Choroid plexus epithelial cell (primary cell): Measurements from ENCODE around the gene ARPIN.
"Not testable (repeated sequence)": the region's sequence is repeated elsewhere in the genome, so short reads cannot be mapped to it uniquely, and the experiment has no call there.

Source experiments
- DNase-seq: peaks from one replicate; pipeline ENCODE4 v3.0.0-alpha.2; 2010; ENCODE audit warnings: low read depth
- H3K4me3 ChIP-seq: 2 replicates; pipeline ENCODE4 v1.5.1; 2011; ENCODE audit warnings: low read depth, mild to moderate bottlenecking, control low read depth, low read length, moderate library complexity
- TF ChIP-seq, protein P1 (sequence below): conservative IDR thresholded peaks from 2 replicates; pipeline ENCODE4 v1.5.1; 2011; ENCODE audit warnings: low read depth, mild to moderate bottlenecking, control low read depth, inconsistent platforms, low read length, moderate library complexity

ARPIN gene

DNA sequence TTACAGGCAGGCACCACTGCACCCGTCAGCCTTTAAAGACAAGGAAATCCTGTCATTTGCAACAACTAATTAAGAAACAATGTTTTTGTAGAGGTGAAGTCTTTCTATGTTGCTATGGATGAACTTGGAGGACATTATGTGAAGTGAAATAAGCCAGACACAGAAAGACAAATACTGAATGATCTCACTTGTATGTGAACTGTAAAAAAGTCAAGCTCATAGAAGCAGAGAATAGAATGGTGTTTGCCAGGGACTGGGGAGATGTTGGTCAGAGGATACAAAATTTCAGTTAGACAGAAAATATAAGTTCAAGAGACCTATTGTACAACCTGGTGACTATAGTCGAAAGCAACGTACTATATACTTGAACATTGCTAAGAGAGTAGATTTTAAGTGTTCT is 27.2 kb upstream of the ARPIN start:
- no peak overlapping the region for H3K4me3 ChIP-seq
- TF ChIP-seq, protein P1, sequence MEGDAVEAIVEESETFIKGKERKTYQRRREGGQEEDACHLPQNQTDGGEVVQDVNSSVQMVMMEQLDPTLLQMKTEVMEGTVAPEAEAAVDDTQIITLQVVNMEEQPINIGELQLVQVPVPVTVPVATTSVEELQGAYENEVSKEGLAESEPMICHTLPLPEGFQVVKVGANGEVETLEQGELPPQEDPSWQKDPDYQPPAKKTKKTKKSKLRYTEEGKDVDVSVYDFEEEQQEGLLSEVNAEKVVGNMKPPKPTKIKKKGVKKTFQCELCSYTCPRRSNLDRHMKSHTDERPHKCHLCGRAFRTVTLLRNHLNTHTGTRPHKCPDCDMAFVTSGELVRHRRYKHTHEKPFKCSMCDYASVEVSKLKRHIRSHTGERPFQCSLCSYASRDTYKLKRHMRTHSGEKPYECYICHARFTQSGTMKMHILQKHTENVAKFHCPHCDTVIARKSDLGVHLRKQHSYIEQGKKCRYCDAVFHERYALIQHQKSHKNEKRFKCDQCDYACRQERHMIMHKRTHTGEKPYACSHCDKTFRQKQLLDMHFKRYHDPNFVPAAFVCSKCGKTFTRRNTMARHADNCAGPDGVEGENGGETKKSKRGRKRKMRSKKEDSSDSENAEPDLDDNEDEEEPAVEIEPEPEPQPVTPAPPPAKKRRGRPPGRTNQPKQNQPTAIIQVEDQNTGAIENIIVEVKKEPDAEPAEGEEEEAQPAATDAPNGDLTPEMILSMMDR: no peak
- DNase-seq: no peak

DNA sequence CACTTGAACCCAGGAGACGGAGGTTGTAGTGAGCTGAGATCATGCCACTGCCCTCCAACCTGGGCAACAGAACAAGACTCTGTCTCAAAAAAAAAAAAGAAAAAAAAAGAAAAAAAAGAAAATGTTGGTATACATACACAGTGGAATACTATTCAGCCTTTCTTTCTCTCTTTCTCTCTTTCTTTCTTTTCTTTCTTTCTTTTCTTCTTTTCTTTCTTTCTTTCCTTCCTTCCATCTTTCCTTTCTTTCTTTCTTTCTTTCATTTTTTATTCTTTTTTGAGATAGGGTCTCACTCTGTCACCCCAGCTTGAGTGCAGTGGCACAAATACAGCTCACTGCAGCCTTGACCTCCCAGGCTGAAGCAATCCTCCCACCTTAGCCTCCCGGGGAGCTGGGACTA is 26.6 kb upstream of the ARPIN start:
- H3K4me3 ChIP-seq, DNase-seq: not testable (repeated sequence)

GRCh38 chr15:89937365-89938350 is 24.9 kb upstream of the ARPIN start:
- no peak overlapping the region for H3K4me3 ChIP-seq
- DNase-seq: no peak
- TF ChIP-seq, protein P1: no peak

GRCh38 chr15:89936786-89937265 is 24.1 kb upstream of the ARPIN start:
- DNase-seq: no peak
- H3K4me3 ChIP-seq: no peak overlapping the region

DNA sequence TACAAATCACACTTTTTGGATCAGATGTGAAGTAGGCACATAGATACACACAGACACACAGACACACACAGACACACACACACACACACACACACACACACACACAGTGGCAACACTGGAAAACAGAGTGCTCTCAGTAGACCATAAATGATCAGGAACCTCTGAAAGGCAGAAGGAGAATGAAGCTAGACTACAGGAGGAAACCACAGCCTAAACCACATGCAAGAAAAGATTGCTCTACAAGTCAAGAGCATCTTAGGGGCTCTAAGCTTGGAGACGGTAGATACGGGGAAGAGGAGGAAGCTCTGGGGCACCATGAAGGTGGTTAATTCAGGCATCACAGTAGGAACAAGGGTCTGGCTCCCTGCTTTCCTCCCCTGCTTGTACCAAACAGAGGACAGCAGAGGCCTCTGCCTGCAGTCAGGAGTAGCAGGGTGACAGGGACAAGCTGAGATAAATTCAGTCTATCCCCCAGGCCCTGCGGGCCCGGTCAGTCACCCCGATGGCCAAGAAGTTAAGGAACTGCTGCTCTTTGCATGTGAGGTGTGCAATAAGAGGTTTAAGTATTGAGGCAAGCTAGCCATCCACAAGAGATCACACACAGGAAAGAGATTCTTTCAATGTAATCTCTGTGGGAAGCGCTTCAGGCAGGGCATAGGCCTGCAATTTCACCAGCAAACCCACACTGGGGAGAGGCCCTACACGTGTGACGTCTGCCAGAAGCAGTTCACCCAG is 23.5 kb upstream of the ARPIN start:
- H3K4me3 ChIP-seq: no peak overlapping the region
- DNase-seq: no peak

More at GRCh38 chr15:89936786-89937265, 24.1 kb upstream of the ARPIN start:
- TF ChIP-seq, protein P1: no peak

DNA sequence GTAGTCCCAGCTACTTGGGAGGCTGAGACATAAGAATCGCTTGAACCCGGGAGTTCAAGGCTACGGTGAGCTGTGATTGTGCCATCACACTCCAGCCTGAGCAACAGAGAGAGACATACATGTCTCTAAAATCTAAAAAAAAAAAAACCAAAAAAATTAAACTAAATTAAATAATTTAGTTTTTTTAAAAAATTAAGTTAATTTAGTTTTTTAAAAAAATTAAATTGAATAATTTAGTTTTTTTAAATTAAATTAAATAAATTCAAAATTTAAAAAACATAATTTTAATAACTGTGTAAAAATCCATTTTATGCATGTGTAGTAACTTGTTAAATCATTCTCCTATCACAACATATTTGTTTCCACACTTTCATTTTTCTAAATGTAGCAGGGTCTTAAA is 20.1 kb upstream of the ARPIN start:
- DNase-seq: no peak
- TF ChIP-seq, protein P1: no peak
- no peak overlapping the region for H3K4me3 ChIP-seq

More for the DNA sequence above, 23.5 kb upstream of the ARPIN start:
- TF ChIP-seq, protein P1: no peak

DNA sequence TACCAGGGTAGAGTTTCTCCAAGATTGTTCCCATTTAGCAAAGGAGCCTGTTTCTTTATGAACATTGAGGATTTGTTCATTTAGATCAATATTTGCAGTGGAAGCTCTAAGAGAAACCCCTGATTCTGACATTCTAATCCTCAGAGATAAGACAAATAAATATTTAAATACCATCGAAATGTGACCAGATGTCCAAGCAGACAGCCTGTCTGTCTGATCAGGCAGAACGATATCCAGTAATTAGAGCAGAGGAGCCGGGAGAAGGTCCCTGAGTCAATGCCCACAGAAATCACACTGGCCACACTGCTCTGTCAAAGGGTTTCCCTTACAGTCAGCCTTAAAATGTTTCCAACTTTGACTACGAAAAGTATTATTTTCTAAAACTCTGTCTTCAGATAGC is 15.7 kb upstream of the ARPIN start:
- no peak overlapping the region for H3K4me3 ChIP-seq
- no peak for DNase-seq
- TF ChIP-seq, protein P1: no peak
